Natural killer cell treated with Interleukin-12 subunit alpha and Interleukin-12 subunit beta and Interleukin-15 and Interleukin-18, amount 100 ng/mL, for 72 hours (primary cell): ENCODE measurements around the gene LRP1B. TPM values are rescaled to one million over a fixed set of nuclear protein-coding genes. Genes with fewer than 3 reads are reported as not detected.

Experiments
- ATAC-seq, 2 donors: fragments of 150-1000 bp; cut with Tn5 transposase in 1 of 2; sonication (Bioruptor Pico), chemical (Tn5 transposase) in 1 of 2; 2 replicates each; pipeline ENCODE4 v1.10.0; 2021
- DNase-seq: peaks from one replicate; pipeline ENCODE4 v3.0.0; 2022; ENCODE audit warnings: low spot score
- H3K27ac Mint-ChIP-seq, 2 donors: 1 replicate in 1 of 2; 2 replicates in 1 of 2; pipeline ENCODE4 v1.8.0; 2022; ENCODE audit warnings: mixed read lengths in 2 of 2, mild to moderate bottlenecking in 1 of 2, moderate library complexity in 1 of 2
- H3K27me3 Mint-ChIP-seq, 2 donors: 1 replicate in 1 of 2; 2 replicates in 1 of 2; pipeline ENCODE4 v1.8.0; 2022; ENCODE audit warnings: mixed read lengths in 2 of 2
- H3K36me3 Mint-ChIP-seq: one replicate; pipeline ENCODE4 v1.8.0; 2022; ENCODE audit warnings: mixed read lengths
- H3K4me1 Mint-ChIP-seq, 2 donors: 1 replicate in 1 of 2; 2 replicates in 1 of 2; pipeline ENCODE4 v1.8.0; 2022; ENCODE audit warnings: low read depth in 2 of 2, mixed read lengths in 2 of 2, mild to moderate bottlenecking in 1 of 2
- H3K4me3 Mint-ChIP-seq: one replicate; pipeline ENCODE4 v1.8.0; 2022; ENCODE audit warnings: mixed read lengths
- H3K9me3 Mint-ChIP-seq: 2 replicates; pipeline ENCODE4 v1.8.0; 2022; ENCODE audit warnings: mixed read lengths
- total RNA-seq, 2 donors: library from RNA; stranded (reverse); gene quantifications; one replicate each; pipeline ENCODE4 v1.2.3, GENCODE V29; 2022

Gene LRP1B
- total RNA-seq, 2 donors from 2014 or later: not detected

GRCh38 chr2:140595107-140595506 lies 1535.7 kb downstream of the LRP1B start:
- Mint-ChIP-seq H3K9me3 (peaks cover 5% of the 10 kb centered on the region), H3K4me3 (no peak overlapping the region), H3K4me1 (no peaks in the 10 kb centered on the region), H3K27me3 (no peaks in the 10 kb centered on the region), H3K36me3 (no peaks in the 10 kb centered on the region), H3K27ac (no peak overlapping the region)
- DNase-seq: no peak
- ATAC-seq: no peak

- Mint-ChIP-seq H3K27me3 (no peaks in the 10 kb centered on the region), H3K9me3 (peaks cover 8% of the 10 kb centered on the region), H3K27ac (no peak overlapping the region), H3K36me3 (no peaks in the 10 kb centered on the region), H3K4me3 (no peak overlapping the region), H3K4me1 (no peaks in the 10 kb centered on the region)
- DNase-seq (no peak), ATAC-seq (no peak)
Observed at GRCh38 chr2:140593132-140593531, 1537.7 kb downstream of the LRP1B start.

DNA sequence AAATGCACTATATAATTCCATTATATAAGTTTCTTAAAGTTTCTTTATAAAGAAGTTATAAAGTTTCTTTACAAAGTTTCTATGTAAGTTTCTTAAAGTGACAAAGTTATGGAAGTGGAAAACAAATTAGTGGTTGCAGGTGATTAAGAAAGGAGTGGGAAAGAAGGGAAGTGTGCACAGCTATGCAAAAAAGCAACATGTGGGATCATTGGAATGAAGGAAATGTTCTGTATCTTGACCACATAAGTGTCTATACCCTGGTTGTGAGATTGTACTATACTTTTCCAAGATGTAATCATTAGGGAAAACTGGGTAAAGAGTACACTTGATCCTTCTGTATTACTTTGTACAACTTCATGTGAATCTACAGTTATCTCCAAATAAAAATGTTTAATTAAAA lies 1541.1 kb downstream of the LRP1B start:
- H3K27me3 Mint-ChIP-seq: no peaks in the 10 kb centered on the region
- no peaks in the 10 kb centered on the region for H3K36me3 Mint-ChIP-seq
- ATAC-seq (no peak), DNase-seq (no peak)
- peaks cover 8% of the 10 kb centered on the region for H3K9me3 Mint-ChIP-seq
- H3K27ac Mint-ChIP-seq: no peak overlapping the region
- H3K4me3 Mint-ChIP-seq: no peak overlapping the region
- H3K4me1 Mint-ChIP-seq: no peaks in the 10 kb centered on the region

GRCh38 chr2:140589273-140589672 lies 1541.5 kb downstream of the LRP1B start:
- Mint-ChIP-seq H3K27me3 (no peaks in the 10 kb centered on the region), H3K36me3 (no peaks in the 10 kb centered on the region), H3K27ac (no peak overlapping the region), H3K4me3 (no peak overlapping the region), H3K4me1 (no peaks in the 10 kb centered on the region), H3K9me3 (peaks cover 8% of the 10 kb centered on the region)
- ATAC-seq (no peak), DNase-seq (no peak)

GRCh38 chr2:140586379-140586778 lies 1544.4 kb downstream of the LRP1B start:
- no peak overlapping the region for H3K27ac Mint-ChIP-seq
- H3K4me3 Mint-ChIP-seq: no peak overlapping the region
- ATAC-seq: no peak
- DNase-seq: no peak
- no peaks in the 10 kb centered on the region for H3K4me1 Mint-ChIP-seq
- no peaks in the 10 kb centered on the region for H3K36me3 Mint-ChIP-seq
- peaks cover 14% of the 10 kb centered on the region for H3K9me3 Mint-ChIP-seq
- no peaks in the 10 kb centered on the region for H3K27me3 Mint-ChIP-seq

- no peaks in the 10 kb centered on the region for H3K4me1 Mint-ChIP-seq
- H3K27me3 Mint-ChIP-seq: no peaks in the 10 kb centered on the region
- peaks cover 14% of the 10 kb centered on the region for H3K9me3 Mint-ChIP-seq
- no peaks in the 10 kb centered on the region for H3K36me3 Mint-ChIP-seq
- no peak overlapping the region for H3K4me3 Mint-ChIP-seq
- ATAC-seq (no peak), DNase-seq (no peak)
- H3K27ac Mint-ChIP-seq: no peak overlapping the region
Observed at GRCh38 chr2:140585016-140585415, 1545.8 kb downstream of the LRP1B start.

GRCh38 chr2:140584471-140584870 lies 1546.3 kb downstream of the LRP1B start:
- ATAC-seq (no peak), DNase-seq (no peak)
- Mint-ChIP-seq H3K27me3 (no peaks in the 10 kb centered on the region), H3K27ac (no peak overlapping the region), H3K4me3 (no peak overlapping the region), H3K36me3 (no peaks in the 10 kb centered on the region), H3K9me3 (peaks cover 13% of the 10 kb centered on the region), H3K4me1 (no peaks in the 10 kb centered on the region)

DNA sequence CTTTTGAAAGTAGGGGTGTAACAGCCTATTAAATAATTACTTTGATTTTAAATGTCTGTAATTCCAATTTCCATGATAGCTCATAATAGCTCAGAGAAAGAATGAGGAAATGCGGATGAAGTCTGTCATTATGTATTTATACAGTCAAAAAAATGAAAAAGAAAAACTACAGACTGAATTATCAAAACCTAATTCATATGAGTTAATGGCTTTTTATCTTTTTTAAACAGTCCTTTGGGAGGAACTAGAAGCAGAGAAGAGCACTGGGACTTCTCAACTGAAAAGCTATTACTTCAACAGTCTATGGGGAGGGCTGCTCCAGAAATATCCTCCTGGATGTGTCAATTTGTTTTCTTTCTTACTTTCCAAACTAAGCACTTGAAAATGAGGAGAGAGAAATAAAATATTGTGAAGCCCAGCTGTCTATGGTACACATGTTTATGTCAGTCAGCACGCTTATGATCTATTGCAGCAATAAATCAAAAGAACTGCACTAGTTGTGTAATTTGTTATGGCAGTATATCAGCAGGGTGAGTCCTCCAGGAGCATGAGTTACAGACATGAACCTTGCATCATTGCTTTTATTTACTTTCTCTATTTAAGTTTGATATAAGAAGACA lies 1550.2 kb downstream of the LRP1B start:
- no peaks in the 10 kb centered on the region for H3K4me1 Mint-ChIP-seq
- H3K27me3 Mint-ChIP-seq: no peaks in the 10 kb centered on the region
- no peak for ATAC-seq
- no peak overlapping the region for H3K4me3 Mint-ChIP-seq
- no peak overlapping the region for H3K27ac Mint-ChIP-seq
- peaks cover 12% of the 10 kb centered on the region for H3K9me3 Mint-ChIP-seq
- H3K36me3 Mint-ChIP-seq: no peaks in the 10 kb centered on the region
- no peak for DNase-seq

GRCh38 chr2:140577453-140577852 lies 1553.4 kb downstream of the LRP1B start:
- Mint-ChIP-seq H3K4me1 (no peaks in the 10 kb centered on the region), H3K9me3 (peaks cover 15% of the 10 kb centered on the region)

DNA sequence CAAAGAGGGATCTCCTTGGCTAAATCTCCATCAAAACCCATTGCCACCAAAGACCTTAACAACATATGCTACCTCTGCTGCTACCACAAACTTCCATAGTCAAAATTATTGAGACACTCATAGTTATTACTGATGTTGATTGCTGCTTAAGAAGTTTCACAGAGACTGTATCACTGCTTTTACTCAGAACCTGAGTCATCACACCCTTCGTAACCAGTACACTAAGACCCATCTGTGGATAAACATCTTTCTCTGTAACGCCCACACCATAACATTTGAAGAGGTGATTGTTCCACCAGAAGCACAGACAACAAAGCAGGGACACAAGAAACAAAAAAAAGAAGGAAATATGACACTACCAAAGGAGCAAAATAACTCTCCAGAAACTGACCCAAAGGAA lies 1563.1 kb downstream of the LRP1B start:
- no peak for DNase-seq
- Mint-ChIP-seq H3K9me3 (peaks cover 16% of the 10 kb centered on the region), H3K36me3 (peaks cover 9% of the 10 kb centered on the region), H3K27me3 (no peaks in the 10 kb centered on the region), H3K4me1 (no peaks in the 10 kb centered on the region), H3K4me3 (no peak overlapping the region), H3K27ac (no peak overlapping the region)
- ATAC-seq: no peak

More at GRCh38 chr2:140577453-140577852, 1553.4 kb downstream of the LRP1B start:
- no peak for ATAC-seq
- H3K27me3 Mint-ChIP-seq: no peaks in the 10 kb centered on the region
- DNase-seq: no peak
- H3K27ac Mint-ChIP-seq: no peak overlapping the region
- no peak overlapping the region for H3K4me3 Mint-ChIP-seq
- no peaks in the 10 kb centered on the region for H3K36me3 Mint-ChIP-seq

- Mint-ChIP-seq H3K27me3 (no peaks in the 10 kb centered on the region), H3K27ac (no peak overlapping the region), H3K9me3 (peaks cover 10% of the 10 kb centered on the region), H3K4me3 (no peak overlapping the region), H3K4me1 (no peaks in the 10 kb centered on the region), H3K36me3 (peaks cover 9% of the 10 kb centered on the region)
- DNase-seq: no peak
- no peak for ATAC-seq
Observed at GRCh38 chr2:140565756-140566155, 1565.1 kb downstream of the LRP1B start.

- H3K4me3 Mint-ChIP-seq: no peak overlapping the region
- ATAC-seq (no peak), DNase-seq (no peak)
- no peaks in the 10 kb centered on the region for H3K4me1 Mint-ChIP-seq
- H3K36me3 Mint-ChIP-seq: peaks cover 7% of the 10 kb centered on the region
- H3K9me3 Mint-ChIP-seq: peaks cover 19% of the 10 kb centered on the region
- no peak overlapping the region for H3K27ac Mint-ChIP-seq
- no peaks in the 10 kb centered on the region for H3K27me3 Mint-ChIP-seq
Observed at GRCh38 chr2:140555701-140556100, 1575.1 kb downstream of the LRP1B start.

- Mint-ChIP-seq H3K4me3 (no peak overlapping the region), H3K27me3 (no peaks in the 10 kb centered on the region), H3K36me3 (peaks cover 3% of the 10 kb centered on the region), H3K4me1 (no peaks in the 10 kb centered on the region), H3K9me3 (peaks cover 17% of the 10 kb centered on the region), H3K27ac (no peak overlapping the region)
- DNase-seq: no peak
- no peak for ATAC-seq
Observed at GRCh38 chr2:140552634-140553033, 1578.2 kb downstream of the LRP1B start.

DNA sequence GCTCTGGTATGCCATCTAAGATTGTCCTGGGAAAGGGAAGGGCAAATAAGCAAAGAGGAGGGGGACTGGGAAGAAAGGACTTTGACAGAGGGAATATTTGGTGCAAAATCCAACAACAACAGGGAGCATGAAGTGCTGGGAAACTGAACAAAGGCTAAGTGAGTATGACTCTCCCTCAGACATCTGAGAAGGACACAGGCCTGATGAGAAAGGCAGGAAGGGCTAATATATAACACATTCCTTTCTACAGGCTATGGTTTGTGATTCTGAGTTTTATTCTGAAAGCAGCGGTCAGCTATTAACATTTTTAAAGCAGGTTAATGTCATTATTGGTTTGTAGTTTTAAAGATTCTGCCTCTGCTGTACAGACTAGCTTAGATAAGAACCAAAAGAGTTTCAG lies 1579.5 kb downstream of the LRP1B start:
- no peaks in the 10 kb centered on the region for H3K4me1 Mint-ChIP-seq
- H3K36me3 Mint-ChIP-seq: peaks cover under 1% of the 10 kb centered on the region
- H3K27ac Mint-ChIP-seq: no peak overlapping the region
- peaks cover 17% of the 10 kb centered on the region for H3K9me3 Mint-ChIP-seq
- no peak overlapping the region for H3K4me3 Mint-ChIP-seq
- DNase-seq (no peak), ATAC-seq (no peak)
- no peaks in the 10 kb centered on the region for H3K27me3 Mint-ChIP-seq

GRCh38 chr2:140550821-140551220 lies 1580.0 kb downstream of the LRP1B start:
- H3K4me1 Mint-ChIP-seq: no peaks in the 10 kb centered on the region
- ATAC-seq: no peak
- H3K9me3 Mint-ChIP-seq: peaks cover 19% of the 10 kb centered on the region
- peaks cover 5% of the 10 kb centered on the region for H3K36me3 Mint-ChIP-seq
- no peak overlapping the region for H3K4me3 Mint-ChIP-seq
- no peak overlapping the region for H3K27ac Mint-ChIP-seq
- H3K27me3 Mint-ChIP-seq: no peaks in the 10 kb centered on the region
- DNase-seq: no peak
